Smooth muscle cell (in vitro differentiated cells): ENCODE results near the gene GOLGB1. TPM values are rescaled to one million over a fixed set of nuclear protein-coding genes. Genes with fewer than 3 reads are reported as not detected.

Experiments used
- DNase-seq: peaks from one replicate; lab custom pipeline; 2025; ENCODE audit not compliant: unreplicated experiment; lab: John Stamatoyannopoulos, UW
- H2AFZ ChIP-seq: fragments of 200-600 bp; sonication (generic); 2 replicates; pipeline ENCODE4 v1.6.0; 2016; ENCODE audit warnings: antibody characterized with exemption, low read depth, mild to moderate bottlenecking
- H3F3A ChIP-seq: fragments of 200-600 bp; sonication (generic); 2 replicates; pipeline ENCODE4 v1.6.0; 2017; ENCODE audit warnings: antibody characterized with exemption, low read depth
- H3K27ac ChIP-seq: fragments of 200-600 bp; sonication (generic); 2 replicates; pipeline ENCODE4 v1.5.1; 2016; ENCODE audit warnings: low read depth, mild to moderate bottlenecking
- H3K27me3 ChIP-seq: fragments of 200-600 bp; sonication (generic); 2 replicates; pipeline ENCODE4 v1.6.1; 2016; ENCODE audit warnings: low read depth, mild to moderate bottlenecking
- H3K36me3 ChIP-seq: fragments of 200-600 bp; sonication (generic); 2 replicates; pipeline ENCODE4 v1.5.1; 2016; ENCODE audit warnings: low read depth
- H3K4me1 ChIP-seq: fragments of 200-600 bp; sonication (generic); 2 replicates; pipeline ENCODE4 v1.5.1; 2016; ENCODE audit warnings: low read depth
- H3K4me2 ChIP-seq: fragments of 200-600 bp; sonication (generic); 2 replicates; pipeline ENCODE4 v1.6.0; 2016; ENCODE audit warnings: mild to moderate bottlenecking
- H3K4me3 ChIP-seq: fragments of 200-600 bp; sonication (generic); 2 replicates; pipeline ENCODE4 v1.5.1; 2016; ENCODE audit warnings: mild to moderate bottlenecking
- H3K79me2 ChIP-seq: fragments of 200-600 bp; sonication (generic); 2 replicates; pipeline ENCODE4 v1.6.0; 2016; ENCODE audit warnings: low read depth, mild to moderate bottlenecking
- H3K9ac ChIP-seq: fragments of 200-600 bp; sonication (generic); 2 replicates; pipeline ENCODE4 v1.6.0; 2016; ENCODE audit warnings: low read depth
- H3K9me3 ChIP-seq: fragments of 200-600 bp; sonication (generic); replicated peaks from 2 replicates; pipeline ENCODE4 v1.5.1; 2016; ENCODE audit warnings: low read depth
- H4K20me1 ChIP-seq: fragments of 200-600 bp; sonication (generic); 2 replicates; pipeline ENCODE4 v1.6.0; 2016; ENCODE audit warnings: low read depth
- WGBS: methylation state at CpG from one replicate; pipeline ENCODE4 v1.1.7; 2016; ENCODE audit warnings: low lambda C conversion rate; 5-methylcytosine and 5-hydroxymethylcytosine counted together
- polyA plus RNA-seq: library from polyadenylated mRNA; unstranded; fragments of >200 nt; fragmentation: Nextera tagmentation; extraction: Ambion mirVana; gene quantifications from 2 replicates; pipeline ENCODE4 v1.2.1, GENCODE V29; 2016
- total RNA-seq: library from RNA; depleted of rRNA; stranded (reverse); fragments of >200 nt; gene quantifications from 2 replicates; pipeline ENCODE4 v1.2.3, GENCODE V29; 2014
- TF ChIP-seq, protein P1 (sequence below): fragments of 200-600 bp; sonication (generic); IDR thresholded peaks from 2 replicates; pipeline ENCODE4 v1.5.1; 2017; ENCODE audit warnings: borderline replicate concordance, mild to moderate bottlenecking, antibody characterized with exemption; ENCODE audit not compliant: insufficient read depth, poor library complexity, severe bottlenecking

GOLGB1 gene
- total and polyA plus RNA-seq, 2 experiments from 2014 or later, result 41.9 to 68.5 TPM

DNA sequence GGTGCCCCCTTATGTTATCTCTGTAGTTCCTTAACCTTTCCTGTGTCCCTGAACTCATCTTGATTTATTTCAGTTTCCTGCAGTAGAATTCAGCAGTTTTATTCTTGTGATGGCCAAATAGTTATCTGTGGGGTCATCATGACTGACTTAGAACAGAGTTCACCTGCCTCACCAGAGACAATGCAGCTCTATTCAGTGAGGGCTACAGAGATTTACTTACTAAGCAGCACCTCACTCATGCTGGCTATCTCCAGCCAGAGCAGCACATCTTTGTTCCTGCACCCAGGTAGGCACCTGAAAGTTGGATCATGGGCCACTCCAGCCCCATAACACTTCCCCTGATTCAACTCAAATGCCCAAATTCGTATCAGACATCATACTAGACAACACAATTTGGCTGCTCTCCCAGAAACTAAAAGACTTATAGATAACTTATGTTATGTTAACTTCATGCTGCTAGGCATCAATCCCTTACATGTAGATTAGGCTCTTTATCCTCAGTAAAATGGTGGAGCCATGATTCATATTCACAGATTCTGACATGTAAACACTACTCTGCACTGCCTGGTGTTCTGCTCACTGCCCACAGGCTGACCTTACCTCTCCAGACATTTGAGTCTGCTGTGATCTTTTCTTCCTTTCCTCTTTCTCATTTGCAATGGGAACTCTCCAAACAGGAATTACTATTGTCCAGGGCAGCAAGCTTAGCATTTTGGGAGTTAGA is 9.3 kb upstream of the GOLGB1 start:
- no peak overlapping the region for H3K4me3 ChIP-seq
- no peak for DNase-seq
- no peak overlapping the region for H3K4me2 ChIP-seq
- H3K79me2 ChIP-seq, result no peaks in the 10 kb centered on the region
- H3K4me1 ChIP-seq, result no peaks in the 10 kb centered on the region
- no peaks in the 10 kb centered on the region for H4K20me1 ChIP-seq
- WGBS, result 77% methylated on average over 1 of the region's 1 CpG
- H3K36me3 ChIP-seq, result no peaks in the 10 kb centered on the region
- TF ChIP-seq, protein P1, sequence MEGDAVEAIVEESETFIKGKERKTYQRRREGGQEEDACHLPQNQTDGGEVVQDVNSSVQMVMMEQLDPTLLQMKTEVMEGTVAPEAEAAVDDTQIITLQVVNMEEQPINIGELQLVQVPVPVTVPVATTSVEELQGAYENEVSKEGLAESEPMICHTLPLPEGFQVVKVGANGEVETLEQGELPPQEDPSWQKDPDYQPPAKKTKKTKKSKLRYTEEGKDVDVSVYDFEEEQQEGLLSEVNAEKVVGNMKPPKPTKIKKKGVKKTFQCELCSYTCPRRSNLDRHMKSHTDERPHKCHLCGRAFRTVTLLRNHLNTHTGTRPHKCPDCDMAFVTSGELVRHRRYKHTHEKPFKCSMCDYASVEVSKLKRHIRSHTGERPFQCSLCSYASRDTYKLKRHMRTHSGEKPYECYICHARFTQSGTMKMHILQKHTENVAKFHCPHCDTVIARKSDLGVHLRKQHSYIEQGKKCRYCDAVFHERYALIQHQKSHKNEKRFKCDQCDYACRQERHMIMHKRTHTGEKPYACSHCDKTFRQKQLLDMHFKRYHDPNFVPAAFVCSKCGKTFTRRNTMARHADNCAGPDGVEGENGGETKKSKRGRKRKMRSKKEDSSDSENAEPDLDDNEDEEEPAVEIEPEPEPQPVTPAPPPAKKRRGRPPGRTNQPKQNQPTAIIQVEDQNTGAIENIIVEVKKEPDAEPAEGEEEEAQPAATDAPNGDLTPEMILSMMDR, result no peak
- peaks cover 4% of the 10 kb centered on the region for H3K27me3 ChIP-seq
- H3K9ac ChIP-seq, result no peak overlapping the region
- no peak overlapping the region for H3K27ac ChIP-seq
- no peak overlapping the region for H2AFZ ChIP-seq
- no peaks in the 10 kb centered on the region for H3F3A ChIP-seq
- H3K9me3 ChIP-seq, result no peaks in the 10 kb centered on the region

DNA sequence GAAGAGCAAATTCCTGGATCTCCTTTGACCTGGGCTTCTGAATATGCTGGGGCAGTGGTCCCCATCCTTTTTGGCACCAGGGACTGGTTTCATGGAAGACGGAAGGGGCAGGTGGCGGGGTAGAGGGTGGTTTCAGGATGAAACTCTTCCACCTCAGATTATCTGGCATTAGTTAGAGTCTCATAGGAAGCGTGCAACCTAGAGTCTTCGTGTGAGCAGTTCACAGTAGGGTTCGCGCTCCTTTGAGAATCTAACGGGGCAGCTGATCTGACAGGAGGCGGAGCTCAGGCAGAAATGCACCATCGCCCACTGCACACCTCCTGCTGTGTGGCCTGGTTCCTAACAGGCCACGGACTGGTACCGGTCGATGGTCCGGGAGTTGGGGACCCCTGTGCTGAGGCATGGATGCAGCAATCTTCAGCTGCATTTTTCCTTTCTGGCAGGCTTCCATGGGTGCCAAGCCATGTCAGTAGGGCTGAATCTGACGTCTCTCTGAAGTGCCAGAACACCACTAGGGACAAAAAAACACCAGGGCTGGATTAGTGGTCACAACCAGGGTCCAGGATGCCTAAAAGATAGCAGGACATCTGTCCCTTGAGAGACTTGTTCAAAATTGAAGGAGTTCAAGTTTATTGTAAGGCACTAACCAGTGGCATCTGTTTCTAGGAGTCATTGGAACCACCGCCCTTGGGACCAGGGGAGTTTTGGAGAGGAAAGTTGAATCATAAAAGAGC is 8.4 kb upstream of the GOLGB1 start:
- no peaks in the 10 kb centered on the region for H3K36me3 ChIP-seq
- H3K79me2 ChIP-seq, result no peaks in the 10 kb centered on the region
- no peak overlapping the region for H3K4me3 ChIP-seq
- no peak for DNase-seq
- H3K27ac ChIP-seq, result no peak overlapping the region
- TF ChIP-seq, protein P1, result no peak
- no peaks in the 10 kb centered on the region for H3F3A ChIP-seq
- no peak overlapping the region for H2AFZ ChIP-seq
- H3K27me3 ChIP-seq, result peaks cover 4% of the 10 kb centered on the region
- H4K20me1 ChIP-seq, result no peaks in the 10 kb centered on the region
- WGBS, result 85% methylated on average over 15 of the region's 15 CpGs
- no peak overlapping the region for H3K9ac ChIP-seq
- H3K9me3 ChIP-seq, result no peaks in the 10 kb centered on the region
- H3K4me2 ChIP-seq, result no peak overlapping the region
- H3K4me1 ChIP-seq, result no peaks in the 10 kb centered on the region

DNA sequence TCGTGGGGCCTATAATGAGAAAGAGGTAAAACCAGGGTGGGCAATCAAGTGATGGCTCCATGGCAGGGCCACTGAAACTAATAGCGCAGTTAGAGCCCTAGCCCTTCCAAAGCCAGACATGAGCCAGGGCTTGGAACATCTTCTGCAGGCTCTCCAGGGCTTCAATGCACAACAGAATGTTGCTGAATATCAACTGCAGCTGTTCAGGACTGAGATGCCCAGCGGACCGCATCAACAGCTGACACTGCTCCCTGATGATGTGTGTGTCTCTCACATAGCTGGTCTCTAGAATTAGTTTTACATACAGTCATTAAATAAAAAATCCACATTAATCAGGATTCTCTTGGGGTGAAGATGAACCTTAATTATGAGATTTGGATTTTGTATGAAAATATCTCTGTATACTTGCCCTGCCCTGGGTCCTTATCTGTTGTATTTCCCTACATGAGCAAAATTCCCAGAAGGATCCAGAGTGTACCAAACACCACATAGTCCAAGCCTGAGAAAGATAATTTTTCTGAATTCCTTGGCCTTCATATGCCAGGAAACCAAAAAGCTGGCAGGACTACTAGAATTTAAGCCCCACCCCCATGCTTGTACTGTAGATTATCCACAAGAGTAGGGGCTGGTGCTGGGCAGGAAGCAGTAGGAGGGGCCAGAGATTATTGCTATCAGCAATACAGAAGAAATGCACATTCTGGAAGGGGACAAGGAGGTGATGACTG is 7.7 kb upstream of the GOLGB1 start:
- Histone ChIP-seq H3K79me2 (no peaks in the 10 kb centered on the region), H3K4me1 (no peaks in the 10 kb centered on the region), H2AFZ (no peak overlapping the region), H3K27ac (no peak overlapping the region), H3K4me3 (no peak overlapping the region), H3K4me2 (no peak overlapping the region), H3K36me3 (no peaks in the 10 kb centered on the region), H4K20me1 (no peaks in the 10 kb centered on the region), H3F3A (no peaks in the 10 kb centered on the region), H3K27me3 (peaks cover 4% of the 10 kb centered on the region), H3K9me3 (no peaks in the 10 kb centered on the region), H3K9ac (no peak overlapping the region)
- DNase-seq, result no peak
- WGBS, result 91% methylated on average over 4 of the region's 4 CpGs
- TF ChIP-seq, protein P1, result no peak
